Peyer's patch (tissue), 4 donors: ENCODE results near the gene GREM1. TPM values are rescaled to one million over a fixed set of nuclear protein-coding genes. Genes with fewer than 3 reads are reported as not detected.

ENCODE experiments used
- DNase-seq, 3 donors: peaks; one replicate each; pipeline ENCODE4 v3.0.0-alpha.2; 2017 to 2019
- H3K27ac ChIP-seq, 4 donors: fragments of 200-600 bp; sonication (generic); one replicate each; pipeline ENCODE4 v1.5.1; 2016 to 2019
- H3K27me3 ChIP-seq, 2 donors: fragments of 200-600 bp; sonication (generic); one replicate each; pipeline ENCODE4 v1.5.1; 2019
- H3K36me3 ChIP-seq, 3 donors: fragments of 200-600 bp; sonication (generic); one replicate each; pipeline ENCODE4 v1.5.1; 2016 to 2019
- H3K4me1 ChIP-seq, 4 donors: fragments of 200-600 bp; sonication (generic); one replicate each; pipeline ENCODE4 v1.5.1; 2016 to 2019
- H3K4me3 ChIP-seq, 4 donors: fragments of 200-600 bp; sonication (generic); 1 replicate in 3 of 4; 2 replicates in 1 of 4; pipeline ENCODE4 v1.5.1; 2016 to 2019; ENCODE audit warnings: mild to moderate bottlenecking in 1 of 4
- H3K9me3 ChIP-seq, 4 donors: fragments of 200-600 bp; sonication (generic); one replicate each; pipeline ENCODE4 v1.5.1; 2016 to 2019; ENCODE audit warnings: mild to moderate bottlenecking in 1 of 4
- POLR2A ChIP-seq, 2 donors: fragments of 450-650 bp; IDR thresholded peaks; one replicate each; pipeline ENCODE4 v1.5.1; 2017; ENCODE audit warnings: antibody characterized with exemption in 2 of 2, mild to moderate bottlenecking in 2 of 2, moderate library complexity in 2 of 2
- total RNA-seq, 4 donors: library from RNA; depleted of rRNA; stranded (reverse); fragments of >200 nt; gene quantifications; one replicate each; pipeline ENCODE4 v1.1.0, GENCODE V29; 2016
- TF ChIP-seq, protein P1 (sequence below), 6 experiments: fragments of 450-650 bp in 4 of 6; fragments of 200-600 bp in 2 of 6; sonication (generic) in 1 of 6; IDR thresholded peaks; one replicate each; pipeline ENCODE4 v1.5.1; 2017 to 2019; ENCODE audit warnings: antibody characterized with exemption in 6 of 6, mild to moderate bottlenecking in 3 of 6, moderate library complexity in 1 of 6

GREM1 gene
- total RNA-seq, 4 donors from 2014 or later: 3.0 to 13.3 (median 6.6) TPM

DNA sequence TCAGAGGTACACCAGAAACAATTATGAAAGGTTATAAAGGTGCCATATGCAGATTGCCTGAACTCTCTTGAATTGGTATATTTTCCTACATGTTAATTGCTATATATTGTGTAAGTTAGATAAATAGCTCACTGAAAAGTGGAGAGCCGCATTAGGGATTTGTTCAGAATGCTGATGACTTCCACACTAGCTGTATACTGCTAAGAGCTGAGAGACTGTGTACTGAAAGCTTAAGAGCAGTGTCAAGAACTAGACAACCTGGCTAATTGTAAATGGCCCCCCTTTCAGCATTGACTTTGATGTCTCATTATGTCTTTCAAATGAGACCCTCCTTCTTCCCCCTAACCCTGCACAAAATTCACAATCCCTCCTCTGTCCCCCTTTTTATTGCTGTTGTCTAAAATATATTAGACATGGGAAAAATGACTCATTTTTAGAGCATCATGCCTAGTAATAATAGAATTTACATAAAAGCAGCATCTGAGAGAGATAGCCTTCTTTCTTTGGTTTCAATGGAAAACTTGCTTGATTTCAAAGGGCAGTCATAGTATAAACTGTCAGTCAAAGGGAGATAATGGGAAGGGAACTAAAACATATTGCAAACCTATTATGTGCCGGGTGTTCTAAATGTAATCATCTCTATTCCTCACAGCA is 34.7 kb upstream of the GREM1 start:
- no peaks in the 10 kb centered on the region for H3K9me3 ChIP-seq
- H3K36me3 ChIP-seq: no peaks in the 10 kb centered on the region
- H3K4me3 ChIP-seq: no peak overlapping the region
- H3K27me3 ChIP-seq: no peaks in the 10 kb centered on the region
- no peak for DNase-seq
- no peaks in the 10 kb centered on the region for H3K4me1 ChIP-seq
- no peak overlapping the region for H3K27ac ChIP-seq
- no peak for TF ChIP-seq POLR2A (IDR thresholded peaks at IDR 0.05)
- TF ChIP-seq, protein P1, sequence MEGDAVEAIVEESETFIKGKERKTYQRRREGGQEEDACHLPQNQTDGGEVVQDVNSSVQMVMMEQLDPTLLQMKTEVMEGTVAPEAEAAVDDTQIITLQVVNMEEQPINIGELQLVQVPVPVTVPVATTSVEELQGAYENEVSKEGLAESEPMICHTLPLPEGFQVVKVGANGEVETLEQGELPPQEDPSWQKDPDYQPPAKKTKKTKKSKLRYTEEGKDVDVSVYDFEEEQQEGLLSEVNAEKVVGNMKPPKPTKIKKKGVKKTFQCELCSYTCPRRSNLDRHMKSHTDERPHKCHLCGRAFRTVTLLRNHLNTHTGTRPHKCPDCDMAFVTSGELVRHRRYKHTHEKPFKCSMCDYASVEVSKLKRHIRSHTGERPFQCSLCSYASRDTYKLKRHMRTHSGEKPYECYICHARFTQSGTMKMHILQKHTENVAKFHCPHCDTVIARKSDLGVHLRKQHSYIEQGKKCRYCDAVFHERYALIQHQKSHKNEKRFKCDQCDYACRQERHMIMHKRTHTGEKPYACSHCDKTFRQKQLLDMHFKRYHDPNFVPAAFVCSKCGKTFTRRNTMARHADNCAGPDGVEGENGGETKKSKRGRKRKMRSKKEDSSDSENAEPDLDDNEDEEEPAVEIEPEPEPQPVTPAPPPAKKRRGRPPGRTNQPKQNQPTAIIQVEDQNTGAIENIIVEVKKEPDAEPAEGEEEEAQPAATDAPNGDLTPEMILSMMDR (IDR thresholded peaks at IDR 0.05): no peak

DNA sequence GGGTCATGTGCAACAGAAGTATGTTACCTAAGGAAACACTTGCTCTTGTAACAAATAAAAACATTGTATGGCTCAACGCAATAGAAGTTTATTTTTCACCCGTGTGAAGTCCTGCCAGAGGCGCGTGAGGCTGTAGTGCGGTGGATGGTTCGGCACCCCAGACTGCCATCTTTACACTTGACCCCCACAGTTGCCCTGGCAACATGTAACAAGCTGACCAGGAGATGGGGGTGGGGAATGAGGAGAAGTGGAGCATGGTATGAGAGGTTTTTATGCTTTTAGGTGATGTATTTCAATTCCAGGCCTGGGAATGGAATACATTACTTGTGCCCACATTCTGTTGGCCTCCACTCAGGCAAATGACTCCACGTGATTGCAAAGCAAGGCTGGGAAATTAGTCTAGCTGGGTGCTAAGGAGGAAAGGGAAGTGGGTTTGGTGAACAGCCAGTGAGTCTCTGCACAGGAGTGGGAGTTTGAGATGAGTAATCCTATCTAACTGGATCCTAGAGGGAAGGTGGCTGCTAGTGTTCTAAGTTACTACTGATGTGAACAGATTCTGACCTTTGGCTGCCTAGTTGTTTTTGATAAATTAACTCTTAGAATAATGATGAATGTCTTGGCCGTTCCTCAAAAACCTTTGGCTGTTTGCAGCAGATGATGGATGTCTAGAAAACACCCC is 33.8 kb upstream of the GREM1 start:
- no peaks in the 10 kb centered on the region for H3K36me3 ChIP-seq
- H3K4me1 ChIP-seq: no peaks in the 10 kb centered on the region
- no peaks in the 10 kb centered on the region for H3K27me3 ChIP-seq
- DNase-seq: no peak
- no peak overlapping the region for H3K27ac ChIP-seq
- H3K4me3 ChIP-seq: no peak overlapping the region
- H3K9me3 ChIP-seq: no peaks in the 10 kb centered on the region
- TF ChIP-seq POLR2A (IDR thresholded peaks at IDR 0.05): no peak
- TF ChIP-seq, protein P1 (IDR thresholded peaks at IDR 0.05): no peak

DNA sequence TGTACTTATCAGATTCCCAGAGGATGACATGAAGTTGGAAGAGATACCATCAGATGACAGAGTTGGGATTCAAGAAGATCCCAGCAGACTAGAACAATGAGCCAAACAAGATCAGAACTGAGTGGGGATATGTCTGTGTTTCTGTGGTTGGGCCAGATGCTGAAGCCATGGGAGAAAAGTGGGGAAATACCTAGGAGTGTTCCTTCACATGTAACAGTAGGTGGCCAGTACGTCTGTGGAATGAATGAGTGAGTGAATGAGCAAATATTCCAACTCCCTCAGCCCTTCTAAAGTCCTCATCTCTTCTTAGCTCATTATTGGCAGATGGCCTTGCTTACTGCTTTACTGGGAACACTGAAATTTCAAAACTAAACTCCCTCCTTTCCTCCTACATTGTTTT is 32.2 kb upstream of the GREM1 start:
- Histone ChIP-seq H3K4me3 (no peak overlapping the region), H3K27ac (no peak overlapping the region), H3K36me3 (no peaks in the 10 kb centered on the region), H3K4me1 (no peaks in the 10 kb centered on the region), H3K9me3 (no peaks in the 10 kb centered on the region), H3K27me3 (no peaks in the 10 kb centered on the region)
- no peak for DNase-seq
- TF ChIP-seq, protein P1 (IDR thresholded peaks at IDR 0.05): no peak
- no peak for TF ChIP-seq POLR2A (IDR thresholded peaks at IDR 0.05)

DNA sequence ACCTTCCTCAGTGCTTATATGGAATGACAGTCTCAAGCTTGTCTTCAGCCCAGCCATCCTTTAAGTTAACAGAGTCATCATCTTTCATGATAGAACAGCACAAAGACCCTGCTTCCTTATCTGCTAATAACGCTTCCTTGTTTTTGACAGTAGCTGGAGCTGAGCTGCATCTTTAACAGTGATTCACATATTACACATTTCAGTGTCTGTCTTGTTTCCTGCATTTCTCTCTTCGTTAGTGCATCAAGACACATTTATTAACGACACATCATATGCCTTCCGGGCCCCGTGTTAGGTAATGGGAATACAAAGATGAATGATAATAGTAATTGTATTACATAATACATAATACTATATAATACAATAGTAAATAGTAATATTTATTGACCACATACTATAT is 30.2 kb upstream of the GREM1 start:
- Histone ChIP-seq H3K4me3 (no peak overlapping the region), H3K4me1 (no peaks in the 10 kb centered on the region), H3K27ac (no peak overlapping the region), H3K27me3 (no peaks in the 10 kb centered on the region), H3K36me3 (no peaks in the 10 kb centered on the region), H3K9me3 (no peaks in the 10 kb centered on the region)
- TF ChIP-seq, protein P1 (IDR thresholded peaks at IDR 0.05): no peak
- TF ChIP-seq POLR2A (IDR thresholded peaks at IDR 0.05): no peak
- no peak for DNase-seq

DNA sequence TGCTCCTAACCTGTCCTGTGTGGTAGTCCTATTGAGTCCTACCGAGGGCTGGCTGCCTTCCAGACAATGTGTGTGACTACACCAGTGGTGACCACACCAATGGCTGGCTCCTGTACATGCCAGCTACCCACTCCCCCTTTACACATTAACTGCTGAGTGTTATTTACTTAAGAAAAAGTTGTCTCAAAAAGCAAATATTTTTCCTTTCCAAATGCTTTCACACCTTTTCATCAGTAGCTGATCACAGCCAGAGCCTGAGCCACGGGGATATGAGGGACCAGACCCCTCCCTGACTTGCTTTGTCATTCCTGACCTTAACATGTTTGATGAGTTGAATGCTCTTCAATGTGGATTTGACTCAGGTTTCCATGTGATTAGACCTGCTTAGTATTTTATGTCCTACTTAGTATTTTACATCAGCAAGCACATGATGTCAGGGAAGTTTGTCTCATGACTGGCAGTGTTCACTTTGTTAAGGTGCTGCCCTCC is 29.6 kb upstream of the GREM1 start:
- Histone ChIP-seq H3K4me1 (no peaks in the 10 kb centered on the region), H3K36me3 (no peaks in the 10 kb centered on the region), H3K9me3 (peaks cover 0 to 4% (median 0%) of the 10 kb centered on the region in 4 donors), H3K27ac (no peak overlapping the region), H3K4me3 (no peak overlapping the region), H3K27me3 (no peaks in the 10 kb centered on the region)
- no peak for TF ChIP-seq POLR2A (IDR thresholded peaks at IDR 0.05)
- TF ChIP-seq, protein P1 (IDR thresholded peaks at IDR 0.05): no peak
- DNase-seq: no peak
